Left ventricle myocardium superior (tissue), 1 donor: ENCODE measurements around the gene MYCT1. TPM values are rescaled to one million over a fixed set of nuclear protein-coding genes. Genes with fewer than 3 reads are reported as not detected.
"Not testable (repeated sequence)": the region's sequence is repeated elsewhere in the genome, so short reads cannot be mapped to it uniquely, and the experiment has no call there.

Source experiments
- ATAC-seq: fragments of 200-7000 bp; cut with Tn5 transposase; one replicate; pipeline ENCODE4 v1.9.1; 2020; ENCODE audit warnings: mild to moderate bottlenecking, moderate library complexity
- DNase-seq: peaks from one replicate; pipeline ENCODE4 v3.0.0-alpha.2; 2020
- intact Hi-C: fragments of 100-400 bp; cut with micrococcal nuclease; formaldehyde crosslinking; loops from one replicate; pipeline ENCODE4 v1.11.0; 2022
- long read RNA-seq: library from polyadenylated mRNA; unstranded; transcript quantifications from one replicate; pipeline ENCODE4 v2.0.0, GENCODE V29; 2021
- total RNA-seq: library from RNA; stranded (reverse); fragmentation: NEBNext Ultra II Directional; extraction: Animal tissue kit (Norgen Biotek cat#: 25700); gene quantifications from one replicate; pipeline ENCODE4 v1.2.1, GENCODE V29; 2021
- donor health status: DM: no; HTN: yes; CAD: no; lungs with severe emphysema.

MYCT1 gene
- 15.3 TPM for total RNA-seq
- long read RNA-seq, transcript MYCT1-201 (2 exons, 3,030 nt), result major isoform, 5 of 7 reads
- long read RNA-seq, partial matches to known transcripts, result 0 of 7 reads
- long read RNA-seq, other reads (novel, unspliced or antisense), result 2 of 7 reads

GRCh38 chr6:152697634-152698033 is at the start of gene MYCT1:
TSS of gene MYCT1 (plus strand) at chr6:152697897. CDS start at chr6:152697903, 6 bp downstream.
- intact Hi-C loops, result no loop called here
- peak; percentile 36 for ATAC-seq
- DNase-seq, result no peak

- intact Hi-C loops, result loop anchor here (10.0 kb wide), 1 partner anchor 93 kb away; no protein-coding TSS in a partner anchor
- peak; percentile 75 for ATAC-seq
- DNase-seq, result no peak
These were observed 49.6 kb upstream of the MYCT1 start for GRCh38 chr6:152648105-152648504.

GRCh38 chr6:152651986-152652385 is 45.7 kb upstream of the MYCT1 start:
- DNase-seq, result no peak

GRCh38 chr6:152661776-152662175 is 35.9 kb upstream of the MYCT1 start:
- DNase-seq (no peak), ATAC-seq (no peak)
- intact Hi-C loops, result no loop called here

More at GRCh38 chr6:152651986-152652385, 45.7 kb upstream of the MYCT1 start:
- no peak for ATAC-seq
- intact Hi-C loops, result no loop called here

- no peak for ATAC-seq
- no peak for DNase-seq
- intact Hi-C loops, result no loop called here
These were observed 27.8 kb upstream of the MYCT1 start for GRCh38 chr6:152669895-152670294.

GRCh38 chr6:152671171-152671570 is 26.5 kb upstream of the MYCT1 start:
- intact Hi-C loops, result no loop called here
- DNase-seq, result no peak
- ATAC-seq, result no peak

- DNase-seq, result no peak
- ATAC-seq, result no peak
- intact Hi-C loops, result no loop called here
These were observed 24.5 kb upstream of the MYCT1 start for GRCh38 chr6:152673236-152673635.

- ATAC-seq, result no peak
- intact Hi-C loops, result no loop called here
These were observed 17.5 kb upstream of the MYCT1 start for GRCh38 chr6:152680151-152680550.

GRCh38 chr6:152680879-152681517 is 16.7 kb upstream of the MYCT1 start:
- ATAC-seq, result no peak
- intact Hi-C loops, result no loop called here

More at GRCh38 chr6:152680151-152680550, 17.5 kb upstream of the MYCT1 start:
- no peak for DNase-seq

GRCh38 chr6:152682141-152682540 is 15.6 kb upstream of the MYCT1 start:
- DNase-seq, result no peak

More at GRCh38 chr6:152680879-152681517, 16.7 kb upstream of the MYCT1 start:
- no peak for DNase-seq

GRCh38 chr6:152682935-152683334 is 14.8 kb upstream of the MYCT1 start:
- DNase-seq, intact Hi-C loops, ATAC-seq: not testable (repeated sequence)

More at GRCh38 chr6:152682141-152682540, 15.6 kb upstream of the MYCT1 start:
- no peak for ATAC-seq
- intact Hi-C loops, result no loop called here

- ATAC-seq (no peak), DNase-seq (no peak)
These were observed 11.9 kb upstream of the MYCT1 start for GRCh38 chr6:152685819-152686218.

GRCh38 chr6:152695372-152696045 is 2.2 kb upstream of the MYCT1 start:
- no peak for DNase-seq
- intact Hi-C loops, result no loop called here
- peak; percentile 65 for ATAC-seq

More at GRCh38 chr6:152685819-152686218, 11.9 kb upstream of the MYCT1 start:
- intact Hi-C loops, result no loop called here

- ATAC-seq, result no peak
- DNase-seq, result no peak
- intact Hi-C loops, result no loop called here
These were observed 1.2 kb upstream of the MYCT1 start for GRCh38 chr6:152696522-152696921.

GRCh38 chr6:152698692-152699091 is 995 bp downstream of the MYCT1 start:
- no peak for ATAC-seq
- no peak for DNase-seq
- intact Hi-C loops, result no loop called here

- DNase-seq (no peak), ATAC-seq (no peak)
- intact Hi-C loops, result no loop called here
These were observed 2.7 kb downstream of the MYCT1 start for GRCh38 chr6:152700427-152700826.

- no peak for DNase-seq
- intact Hi-C loops, result no loop called here
- no peak for ATAC-seq
These were observed 3.6 kb downstream of the MYCT1 start for GRCh38 chr6:152701081-152701862.

- intact Hi-C loops, result no loop called here
- DNase-seq, result no peak
- no peak for ATAC-seq
These were observed 4.2 kb downstream of the MYCT1 start for GRCh38 chr6:152701863-152702401.

GRCh38 chr6:152703750-152704149 is 6.1 kb downstream of the MYCT1 start:
- intact Hi-C loops, ATAC-seq, DNase-seq: not testable (repeated sequence)
